Suprapubic skin (tissue), 4 donors: ENCODE measurements around the gene KRT71.

Experiments
- CTCF ChIP-seq, 2 donors: fragments of 200-600 bp in 1 of 2; fragments of 450-650 bp in 1 of 2; sonication (generic) in 1 of 2; IDR thresholded peaks; one replicate each; pipeline ENCODE4 v1.5.1; 2016 to 2019; ENCODE audit warnings: antibody characterized with exemption in 2 of 2, mild to moderate bottlenecking in 1 of 2, moderate library complexity in 1 of 2
- POLR2A ChIP-seq, 2 donors: fragments of 450-650 bp; IDR thresholded peaks; one replicate each; pipeline ENCODE4 v1.6.1; 2017; ENCODE audit warnings: antibody characterized with exemption in 2 of 2, mild to moderate bottlenecking in 2 of 2, moderate library complexity in 2 of 2
- POLR2AphosphoS5 ChIP-seq, 3 donors: sonication (generic); formaldehyde crosslinking; IDR thresholded peaks; one replicate each; pipeline ENCODE4 v1.6.1; 2017; ENCODE audit warnings: antibody characterized with exemption in 3 of 3

- TF ChIP-seq CTCF (IDR thresholded peaks at IDR 0.05) (no peak), POLR2A (IDR thresholded peaks at IDR 0.05) (no peak), POLR2AphosphoS5 (IDR thresholded peaks at IDR 0.05) (no peak)
Observed at GRCh38 chr12:52537101-52537500, 15.8 kb downstream of the KRT71 start.
